Renal cortical epithelial cell (primary cell): ENCODE results near the gene TRPV5. TPM values are rescaled to one million over a fixed set of nuclear protein-coding genes. Genes with fewer than 3 reads are reported as not detected.
"Not testable (repeated sequence)": the region's sequence is repeated elsewhere in the genome, so short reads cannot be mapped to it uniquely, and the experiment has no call there.

ENCODE experiments used
- DNase-seq: peaks from one replicate; pipeline ENCODE4 v3.0.0-alpha.2; 2011; ENCODE audit warnings: low read depth
- total RNA-seq: library from RNA; depleted of rRNA; stranded (reverse); fragments of >200 nt; gene quantifications from 2 replicates; pipeline ENCODE4 v1.2.3, GENCODE V29; 2014

Gene TRPV5
- not detected in 2 replicates for total RNA-seq

- DNase-seq = no peak
These were observed at the start of gene TRPV5 for GRCh38 chr7:142933624-142934023. TSS of gene TRPV5 (minus strand) at chr7:142933746. CDS start at chr7:142933459, 287 bp downstream.

- DNase-seq = not testable (repeated sequence)
These were observed 44.9 kb upstream of the TRPV5 start for GRCh38 chr7:142978402-142978801.

GRCh38 chr7:142974626-142975025 lies 41.1 kb upstream of the TRPV5 start:
- DNase-seq = no peak

- DNase-seq = no peak
These were observed 35.6 kb upstream of the TRPV5 start for GRCh38 chr7:142969183-142969582.

- DNase-seq = no peak
These were observed 34.7 kb upstream of the TRPV5 start for GRCh38 chr7:142968229-142968628.

- no peak for DNase-seq
These were observed 31.1 kb upstream of the TRPV5 start for GRCh38 chr7:142964502-142965246.

- DNase-seq = no peak
These were observed 30.4 kb upstream of the TRPV5 start for GRCh38 chr7:142963993-142964392.

GRCh38 chr7:142962991-142963390 lies 29.4 kb upstream of the TRPV5 start:
- DNase-seq = no peak

- no peak for DNase-seq
These were observed 28.7 kb upstream of the TRPV5 start, which contains the start of gene KEL for GRCh38 chr7:142961973-142962926. TSS of gene KEL (minus strand) at chr7:142962363. CDS start at chr7:142962206, 157 bp downstream.

- no peak for DNase-seq
These were observed 28.0 kb upstream of the TRPV5 start for GRCh38 chr7:142961595-142961972.

- no peak for DNase-seq
These were observed 27.5 kb upstream of the TRPV5 start for GRCh38 chr7:142960955-142961512.

GRCh38 chr7:142959202-142959601 lies 25.7 kb upstream of the TRPV5 start:
- no peak for DNase-seq

- DNase-seq = peak; percentile 2
These were observed 24.2 kb upstream of the TRPV5 start for GRCh38 chr7:142957723-142958122.

- DNase-seq = peak; percentile 29
These were observed 23.5 kb upstream of the TRPV5 start for GRCh38 chr7:142956951-142957623.

GRCh38 chr7:142954680-142955268 lies 21.2 kb upstream of the TRPV5 start:
- DNase-seq = no peak

GRCh38 chr7:142950235-142950634 lies 16.7 kb upstream of the TRPV5 start:
- no peak for DNase-seq

- DNase-seq = no peak
These were observed 15.1 kb upstream of the TRPV5 start for GRCh38 chr7:142948603-142949002.

- DNase-seq = no peak
These were observed 11.5 kb upstream of the TRPV5 start for GRCh38 chr7:142945001-142945400.

- DNase-seq = no peak
These were observed 10.2 kb upstream of the TRPV5 start for GRCh38 chr7:142943706-142944268.

- no peak for DNase-seq
These were observed 9.2 kb upstream of the TRPV5 start for GRCh38 chr7:142942746-142943145.

- DNase-seq = no peak
These were observed 8.0 kb upstream of the TRPV5 start for GRCh38 chr7:142941541-142941940.
